Epithelial cell of prostate (primary cell): ENCODE results near the gene ZMYM3.

Experiments
- DNase-seq: peaks from one replicate; pipeline ENCODE4 v3.0.0-alpha.2; 2011; ENCODE audit warnings: low read depth, low spot score
- H3K27ac ChIP-seq: fragments of 450-650 bp; 2 replicates; pipeline ENCODE4 v1.5.1; 2017; ENCODE audit warnings: mild to moderate bottlenecking

ZMYM3 gene

GRCh38 chrX:71214604-71215337 is 39.2 kb downstream of the ZMYM3 start:
- H3K27ac ChIP-seq: no peak overlapping the region
- no peak for DNase-seq

GRCh38 chrX:71214152-71214551 is 39.8 kb downstream of the ZMYM3 start:
- DNase-seq: no peak
- no peak overlapping the region for H3K27ac ChIP-seq

GRCh38 chrX:71212536-71212935 is 41.4 kb downstream of the ZMYM3 start:
- no peak overlapping the region for H3K27ac ChIP-seq
- no peak for DNase-seq

- H3K27ac ChIP-seq: no peak overlapping the region
- DNase-seq: no peak
Observed at GRCh38 chrX:71210816-71211215, 43.1 kb downstream of the ZMYM3 start.

GRCh38 chrX:71199252-71200008 is 54.5 kb downstream of the ZMYM3 start:
- no peak overlapping the region for H3K27ac ChIP-seq
- no peak for DNase-seq

- DNase-seq: no peak
- no peak overlapping the region for H3K27ac ChIP-seq
Observed at GRCh38 chrX:71198066-71198465, 55.9 kb downstream of the ZMYM3 start.

GRCh38 chrX:71195964-71196649 is 57.8 kb downstream of the ZMYM3 start:
- no peak for DNase-seq

GRCh38 chrX:71191248-71191647 is 62.7 kb downstream of the ZMYM3 start:
- no peak overlapping the region for H3K27ac ChIP-seq

More at GRCh38 chrX:71195964-71196649, 57.8 kb downstream of the ZMYM3 start:
- H3K27ac ChIP-seq: no peak overlapping the region

More at GRCh38 chrX:71191248-71191647, 62.7 kb downstream of the ZMYM3 start:
- no peak for DNase-seq
